ENCODE measurements around the gene TPMT. TPM values are rescaled to one million over a fixed set of nuclear protein-coding genes. Genes with fewer than 3 reads are reported as not detected.

The TPMT gene
- total RNA-seq, 1 experiment from 2014 or later, result 13.3 TPM

GRCh38 chr6:18142591-18142861 lies 12.4 kb downstream of the TPMT start:
- H4K20me1 ChIP-seq (ENCODE audit: control insufficient read depth, insufficient read depth, insufficient read length), result no peaks in the 10 kb centered on the region
- H2AFZ ChIP-seq (ENCODE audit: low read length), result no peak overlapping the region
- no peak overlapping the region for H3K56ac ChIP-seq (ENCODE audit: insufficient read length, low read depth, low read length)
- DNase-seq, result no peak
- no peak overlapping the region for H3K4ac ChIP-seq (ENCODE audit: low read depth, low read length)
- no peaks in the 10 kb centered on the region for H3K79me1 ChIP-seq (ENCODE audit: insufficient read depth, low read depth, low read length, poor library complexity, severe bottlenecking)
- no peaks in the 10 kb centered on the region for H3K79me2 ChIP-seq (ENCODE audit: insufficient read depth, low read length)
- H2BK120ac ChIP-seq (ENCODE audit: low read depth, low read length, poor library complexity, severe bottlenecking), result no peak overlapping the region
- no peak overlapping the region for H3K14ac ChIP-seq (ENCODE audit: insufficient read depth, low read length)
- no peak overlapping the region for H2BK12ac ChIP-seq (ENCODE audit: insufficient read length, low read depth, low read length)
- H3K27ac Mint-ChIP-seq, result peak overlapping the region in 2 of 3 experiments; percentile 50 to 58; a peak in 3 of 7 replicates
- peaks cover 16 to 18% of the 10 kb centered on the region in 2 experiments for H3K4me1 Mint-ChIP-seq
- H4K5ac ChIP-seq (ENCODE audit: insufficient read length, low read depth, low read length), result no peak overlapping the region
- no CpG with 5 or more reads among the region's 3 CpGs for WGBS (ENCODE audit: extremely low coverage, insufficient read length, low lambda C conversion rate)
- H3K4me2 ChIP-seq (ENCODE audit: insufficient read depth, insufficient read length, low read length), result no peak overlapping the region
- no peaks in the 10 kb centered on the region for H3K23me2 ChIP-seq (ENCODE audit: insufficient read length, low read depth, low read length, poor library complexity, severe bottlenecking)
- H3K9me3 Mint-ChIP-seq, result no peaks in the 10 kb centered on the region
- no peak overlapping the region for H3K27ac ChIP-seq (ENCODE audit: insufficient read length, low read depth, low read length)
- H3K9ac ChIP-seq (ENCODE audit: extremely low read depth, insufficient read length, low read length), result no peak overlapping the region
- no peak overlapping the region for H4K91ac ChIP-seq (ENCODE audit: insufficient read length, low read depth, low read length)
- no peak overlapping the region for H3K4me3 Mint-ChIP-seq
- H3K23ac ChIP-seq (ENCODE audit: insufficient read length, low read depth, low read length), result no peak overlapping the region
- TF ChIP-seq, protein P1, sequence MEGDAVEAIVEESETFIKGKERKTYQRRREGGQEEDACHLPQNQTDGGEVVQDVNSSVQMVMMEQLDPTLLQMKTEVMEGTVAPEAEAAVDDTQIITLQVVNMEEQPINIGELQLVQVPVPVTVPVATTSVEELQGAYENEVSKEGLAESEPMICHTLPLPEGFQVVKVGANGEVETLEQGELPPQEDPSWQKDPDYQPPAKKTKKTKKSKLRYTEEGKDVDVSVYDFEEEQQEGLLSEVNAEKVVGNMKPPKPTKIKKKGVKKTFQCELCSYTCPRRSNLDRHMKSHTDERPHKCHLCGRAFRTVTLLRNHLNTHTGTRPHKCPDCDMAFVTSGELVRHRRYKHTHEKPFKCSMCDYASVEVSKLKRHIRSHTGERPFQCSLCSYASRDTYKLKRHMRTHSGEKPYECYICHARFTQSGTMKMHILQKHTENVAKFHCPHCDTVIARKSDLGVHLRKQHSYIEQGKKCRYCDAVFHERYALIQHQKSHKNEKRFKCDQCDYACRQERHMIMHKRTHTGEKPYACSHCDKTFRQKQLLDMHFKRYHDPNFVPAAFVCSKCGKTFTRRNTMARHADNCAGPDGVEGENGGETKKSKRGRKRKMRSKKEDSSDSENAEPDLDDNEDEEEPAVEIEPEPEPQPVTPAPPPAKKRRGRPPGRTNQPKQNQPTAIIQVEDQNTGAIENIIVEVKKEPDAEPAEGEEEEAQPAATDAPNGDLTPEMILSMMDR (conservative IDR thresholded peaks at IDR 0.05), result no peak
- H3K27me3 ChIP-seq (ENCODE audit: insufficient read depth, low read length), result no peaks in the 10 kb centered on the region
- H3K18ac ChIP-seq (ENCODE audit: insufficient read length, low read depth, low read length), result no peak overlapping the region
- H3K4me1 ChIP-seq (ENCODE audit: insufficient read depth, low read length), result no peaks in the 10 kb centered on the region
- H3K9me3 ChIP-seq (ENCODE audit: control insufficient read depth, low read depth, low read length), result no peaks in the 10 kb centered on the region
- H2BK20ac ChIP-seq (ENCODE audit: low read depth, low read length, poor library complexity, severe bottlenecking), result no peak overlapping the region
- no peaks in the 10 kb centered on the region for H3K27me3 Mint-ChIP-seq (ENCODE audit: low read depth)
- peaks cover 9 to 46% (median 40%) of the 10 kb centered on the region in 3 experiments; a peak in 6 of 7 replicates for H3K36me3 Mint-ChIP-seq (ENCODE audit: insufficient read depth in 1 of 3, low read depth in 3 of 3)
- no peak overlapping the region for H2AK5ac ChIP-seq (ENCODE audit: insufficient read length, low read length)
- no peak overlapping the region for H2BK15ac ChIP-seq (ENCODE audit: low read depth, low read length)
- H4K8ac ChIP-seq (replicated peaks; ENCODE audit: insufficient read length, low read depth, low read length), result no peak overlapping the region
- no peak overlapping the region for H3T11ph ChIP-seq (ENCODE audit: low read length)
- no peak overlapping the region for H2BK5ac ChIP-seq (ENCODE audit: insufficient read length, low read length)
